GM12878 (cell line): Measurements from ENCODE around the gene UACA. TPM values are rescaled to one million over a fixed set of nuclear protein-coding genes. Genes with fewer than 3 reads are reported as not detected.

ENCODE experiments used
- CEBPB ChIP-seq, 2 experiments: fragments of 150-350 bp in 1 of 2; IDR thresholded peaks; 2 replicates each; pipeline ENCODE4 v1.6.1; 2012 to 2014; ENCODE audit warnings: low read depth in 2 of 2, low read length in 2 of 2, borderline replicate concordance in 1 of 2, inconsistent platforms in 1 of 2
- HSF1 ChIP-seq: fragments of 150-350 bp; IDR thresholded peaks from 2 replicates; pipeline ENCODE4 v1.6.1; 2014; ENCODE audit warnings: mild to moderate bottlenecking, low read depth, low read length
- MTA2 ChIP-seq: fragments of 450-650 bp; IDR thresholded peaks from 2 replicates; pipeline ENCODE4 v1.6.1; 2016; ENCODE audit warnings: low read depth, mild to moderate bottlenecking, moderate library complexity
- SIN3A ChIP-seq: IDR thresholded peaks from 2 replicates; pipeline ENCODE4 v1.6.1; 2012; ENCODE audit warnings: low read depth, low read length, improper control_type of control experiment
- USF2 ChIP-seq: IDR thresholded peaks from 2 replicates; pipeline ENCODE4 v1.6.1; 2011; ENCODE audit warnings: low read depth, low read length, improper control_type of control experiment, borderline replicate concordance
- YY1 ChIP-seq: IDR thresholded peaks from 2 replicates; pipeline ENCODE4 v1.6.1; 2011; ENCODE audit warnings: low read depth, mild to moderate bottlenecking, low read length
- ZNF687 ChIP-seq: fragments of 450-650 bp; IDR thresholded peaks from 2 replicates; pipeline ENCODE4 v1.6.1; 2017; ENCODE audit warnings: mild to moderate bottlenecking, moderate library complexity
- polyA plus RNA-seq, 11 experiments: library from polyadenylated mRNA; depleted of rRNA in 4 of 11; unstranded in 6 of 11; stranded (reverse) in 5 of 11; fragments of >200 nt; fragmentation: Nextera tagmentation in 4 of 11; fragmentation: Illumina TruSeq in 1 of 11; extraction: Ambion mirVana in 4 of 11; extraction: Trizol in 1 of 11; gene quantifications; 1 replicate in 1 of 11; 2 replicates in 10 of 11; pipeline versions ENCODE4 v1.2.1 to v1.2.3, GENCODE V29; 2011 to 2016; ENCODE audit warnings: inconsistent platforms in 2 of 11, missing spikeins in 2 of 11, low read depth in 1 of 11
- total RNA-seq, 4 experiments: library from RNA; depleted of rRNA in 3 of 4; stranded (reverse); fragments of >200 nt in 3 of 4; fragmentation: Illumina TruSeq in 1 of 4; extraction: Trizol in 1 of 4; gene quantifications; 2 replicates each; pipeline versions ENCODE4 v1.2.1 to v1.2.3, GENCODE V29; 2013 to 2021

UACA gene
- total and polyA plus RNA-seq, 10 of the 15 experiments (the other 5 are each of a cell fraction or from before 2014, with no cell fraction given), result 0.30 to 4.0 (median 2.0) TPM

GRCh38 chr15:70690021-70690420 is 73.3 kb downstream of the UACA start (continued):
- TF ChIP-seq USF2 (no peak), SIN3A (no peak), CEBPB (IDR thresholded peaks at IDR 0.05; ENCODE audit: borderline replicate concordance in 1 of 2, low read depth in 2 of 2, low read length in 2 of 2) (no peak), ZNF687 (no peak), HSF1 (no peak), YY1 (no peak), MTA2 (no peak)
